Measurements from ENCODE around the gene RCSD1.

The RCSD1 gene

GRCh38 chr1:167695147-167695546 is 65.1 kb downstream of the RCSD1 start:
- DNase-seq = no peak

DNA sequence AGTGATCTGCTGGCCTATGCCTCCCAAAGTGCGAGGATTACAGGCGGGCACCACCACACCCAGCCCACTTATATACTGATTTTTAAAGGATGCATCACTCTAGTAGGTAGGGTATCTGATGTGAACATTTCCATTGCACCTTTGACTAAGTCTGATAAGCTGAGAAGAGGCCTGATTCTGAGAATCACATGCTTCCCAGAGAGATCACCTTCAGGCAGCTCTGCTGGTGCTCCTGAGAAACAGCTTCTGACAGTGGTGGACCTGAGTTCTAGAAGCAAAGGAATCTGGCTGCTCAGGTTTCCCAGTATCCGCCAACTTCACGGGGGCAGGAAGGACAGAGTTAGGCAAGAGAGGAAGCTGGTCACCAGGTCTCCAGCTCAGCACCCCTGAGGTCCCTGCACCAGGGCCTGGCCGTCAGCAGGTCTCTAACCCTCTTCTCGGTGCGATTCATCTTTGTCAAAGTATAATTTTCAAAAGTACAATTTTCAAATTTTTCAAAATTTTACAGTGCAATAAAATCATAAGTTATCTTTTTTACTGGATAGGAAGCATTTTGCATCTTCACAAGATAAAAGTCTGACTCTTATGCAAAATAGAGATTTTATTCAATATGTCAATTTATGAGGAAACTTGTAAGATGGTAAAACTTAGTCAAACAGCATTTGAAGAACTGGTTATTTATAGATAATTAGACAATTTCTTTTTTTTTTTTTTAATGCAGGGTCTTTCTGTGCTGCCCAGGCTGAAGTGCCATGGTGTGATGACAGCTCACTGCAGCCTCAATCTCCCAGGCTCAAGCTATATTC is 65.9 kb downstream of the RCSD1 start:
- DNase-seq = no peak

DNA sequence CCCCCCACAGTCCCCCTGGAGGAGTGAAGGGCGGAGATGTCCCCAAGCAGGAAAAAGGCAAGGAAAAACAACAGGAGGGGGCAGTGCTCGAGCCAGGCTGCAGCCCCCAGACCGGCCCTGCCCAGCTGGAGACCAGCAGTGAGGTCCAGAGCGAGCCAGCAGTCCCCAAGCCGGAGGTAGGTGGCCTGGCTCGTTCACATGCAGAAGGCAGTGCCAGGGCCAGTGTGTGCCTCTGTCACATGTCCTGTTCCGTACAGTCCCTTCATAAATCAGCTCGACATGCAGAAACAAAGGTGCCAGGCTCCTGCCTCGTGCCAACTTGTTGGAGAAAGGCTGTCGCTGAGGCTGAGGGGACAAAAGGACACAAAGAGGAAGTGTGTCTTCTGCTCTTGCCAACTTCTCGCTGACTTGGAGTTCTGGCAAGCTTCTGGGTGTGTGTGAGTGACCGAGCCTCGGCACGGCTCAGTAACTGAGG is 67.7 kb downstream of the RCSD1 start:
- no peak for DNase-seq

GRCh38 chr1:167698313-167698712 is 68.3 kb downstream of the RCSD1 start:
- no peak for DNase-seq

- no peak for DNase-seq
Measured at GRCh38 chr1:167701510-167701909, 71.5 kb downstream of the RCSD1 start.

GRCh38 chr1:167703557-167703956 is 73.5 kb downstream of the RCSD1 start:
- no peak for DNase-seq

DNA sequence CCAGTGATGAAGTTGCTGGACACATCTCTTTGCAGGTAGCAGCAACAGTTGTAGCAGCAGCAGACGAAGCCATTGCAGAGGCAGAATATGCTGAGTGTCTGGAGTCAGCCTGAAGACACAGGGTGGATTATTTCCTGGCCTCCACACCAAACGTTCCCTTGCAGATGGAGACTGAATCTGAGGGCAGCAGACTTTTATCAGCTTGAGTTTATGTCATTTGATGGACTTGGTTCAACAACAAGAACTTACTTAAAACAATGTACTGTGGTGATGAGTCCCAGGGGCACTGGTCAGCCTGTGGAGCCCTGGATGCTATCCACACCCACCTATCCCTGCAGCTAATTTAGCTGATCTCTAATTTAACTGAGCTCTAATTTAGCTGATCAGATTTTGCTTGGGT is 74.7 kb downstream of the RCSD1 start:
- DNase-seq = no peak

DNA sequence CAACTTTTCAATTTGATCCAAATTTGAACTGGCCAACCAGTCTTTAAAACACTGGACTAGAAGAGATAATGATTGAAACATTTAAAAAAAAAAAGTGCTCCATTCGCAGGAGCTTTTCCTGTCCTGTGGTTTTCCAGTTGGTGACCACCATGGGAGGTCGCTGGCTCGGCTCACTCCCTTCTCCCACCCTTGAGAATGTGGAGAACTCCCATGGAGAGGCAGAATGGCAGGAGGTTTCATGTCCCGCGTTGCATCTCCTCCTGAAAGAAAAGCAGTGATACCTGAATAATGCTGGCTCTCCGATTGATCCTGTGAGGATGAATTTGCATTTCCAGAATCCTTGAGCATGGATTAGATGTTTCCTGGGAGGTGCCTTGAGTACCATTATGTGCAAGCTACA is 75.2 kb downstream of the RCSD1 start:
- no peak for DNase-seq

DNA sequence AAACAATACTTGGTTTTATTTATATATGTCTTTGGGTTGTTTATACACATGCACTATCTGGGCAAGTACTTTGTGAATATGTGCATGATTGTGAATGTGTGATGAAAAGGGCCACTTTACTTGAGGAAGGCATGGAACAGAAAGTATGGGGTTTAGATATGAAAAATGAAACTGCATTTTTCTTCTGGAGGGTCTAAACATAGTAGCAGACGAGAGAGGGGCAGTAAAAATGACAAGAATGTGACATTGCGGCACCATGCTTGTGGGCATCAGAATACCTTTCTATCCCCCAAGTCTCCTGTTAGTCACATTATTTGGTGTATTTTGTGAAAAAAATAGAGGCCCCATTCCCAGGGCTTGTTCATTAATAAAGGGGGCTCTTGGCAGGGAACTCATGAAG is 76.3 kb downstream of the RCSD1 start:
- DNase-seq = no peak

DNA sequence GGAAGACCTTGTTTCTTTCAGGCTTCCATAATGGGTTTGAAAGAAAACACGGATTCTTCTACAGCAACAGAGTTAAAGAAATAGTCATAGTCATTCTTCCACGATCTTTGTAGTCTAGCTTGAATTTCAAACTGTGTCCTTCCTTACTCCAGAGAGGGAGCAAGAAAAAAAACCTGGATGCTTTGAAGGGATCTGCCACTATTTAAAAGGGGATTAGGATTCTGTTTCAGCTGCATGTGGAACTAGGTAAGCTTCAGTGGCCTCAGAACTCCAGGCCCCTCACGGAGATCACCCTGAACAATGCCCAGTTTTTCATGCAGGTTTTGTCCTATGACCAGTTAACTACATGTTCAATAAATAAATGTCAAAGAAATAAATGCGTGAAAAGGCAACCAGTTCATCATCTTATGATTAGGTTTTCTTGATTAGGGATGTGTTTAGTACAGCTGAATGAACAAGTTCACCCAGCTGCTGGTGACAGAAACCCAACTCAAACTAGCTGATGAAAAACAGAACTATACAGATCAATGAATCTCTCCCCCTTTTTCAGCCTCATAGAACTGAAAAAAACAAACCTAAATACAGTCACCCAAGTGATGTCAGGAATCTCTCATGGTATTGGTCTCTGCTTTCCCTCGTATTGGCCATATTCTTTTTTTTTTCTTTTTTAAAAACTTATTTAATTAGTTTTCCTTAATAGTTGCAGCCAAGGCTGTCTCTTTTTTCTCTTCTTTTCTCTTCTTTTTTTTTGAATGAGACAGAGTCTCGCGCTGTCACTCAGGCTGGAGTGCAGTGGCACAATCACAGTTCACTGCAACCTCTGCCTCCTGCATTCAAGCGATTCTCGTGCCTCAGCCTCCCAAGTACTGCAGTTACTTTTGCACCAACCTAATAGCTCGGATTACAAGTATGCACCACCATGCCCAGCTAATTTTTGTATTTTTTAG is 77.2 kb downstream of the RCSD1 start:
- no peak for DNase-seq

DNA sequence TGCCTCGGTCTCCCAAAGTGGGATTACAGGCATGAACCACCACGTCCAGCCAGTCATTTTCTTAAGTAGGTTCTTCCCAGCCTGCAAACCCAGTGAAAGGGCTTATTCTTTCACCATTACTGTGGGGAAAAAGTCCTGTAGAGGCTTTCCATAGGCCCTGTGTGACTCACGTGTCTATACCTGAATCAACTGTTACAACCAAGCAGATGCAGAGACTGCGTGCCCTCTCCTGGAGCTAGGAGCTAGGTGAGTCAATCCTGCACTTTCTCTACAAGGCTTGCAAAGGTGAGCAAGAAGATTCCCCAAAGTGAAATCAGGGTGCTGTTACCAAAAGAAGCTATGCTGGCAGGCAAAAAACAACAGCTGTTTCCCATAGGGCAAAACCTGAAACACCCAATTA is 77.9 kb downstream of the RCSD1 start:
- no peak for DNase-seq

DNA sequence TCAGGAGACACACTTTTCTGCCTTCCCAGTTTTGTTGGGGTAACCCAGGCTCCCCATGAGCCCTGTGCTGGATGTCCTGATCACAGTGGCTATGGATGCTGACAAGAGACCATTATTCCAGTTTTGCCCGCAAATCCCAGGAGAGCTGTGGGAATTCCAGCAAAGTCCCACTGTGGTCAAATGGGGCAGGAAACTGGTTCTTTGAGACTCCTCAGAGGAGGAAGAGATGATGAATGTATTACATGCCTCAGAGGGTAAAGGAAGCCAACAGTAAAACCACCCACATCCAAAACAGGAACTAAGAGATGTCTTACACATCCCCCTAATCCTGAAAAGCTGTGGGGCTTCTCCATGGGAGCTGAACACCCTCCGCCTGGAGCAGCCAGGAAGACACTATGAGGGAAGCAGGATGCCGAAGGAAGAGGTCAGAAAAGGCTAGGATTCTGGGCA is 78.9 kb downstream of the RCSD1 start:
- DNase-seq = no peak

DNA sequence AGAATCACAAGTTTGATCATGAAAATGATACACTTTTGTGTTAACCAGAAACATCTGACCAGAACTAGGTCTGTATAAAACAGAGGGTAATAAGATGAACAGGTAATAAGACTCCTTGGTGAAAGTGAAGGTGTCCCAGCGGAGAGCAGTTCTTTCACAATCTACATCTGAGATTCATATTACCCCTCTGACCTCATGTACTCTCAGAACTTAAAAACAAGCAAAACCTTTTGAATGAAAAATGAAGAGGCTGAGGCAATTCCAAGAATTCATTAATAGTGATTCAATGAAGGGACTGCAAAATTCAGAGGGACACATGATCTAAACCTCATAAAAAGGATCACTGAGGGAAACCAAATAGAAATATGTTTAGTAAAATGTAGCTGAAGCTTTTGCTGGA is 80.8 kb downstream of the RCSD1 start:
- no peak for DNase-seq

- DNase-seq = no peak
Measured at GRCh38 chr1:167711797-167712196, 81.8 kb downstream of the RCSD1 start.

GRCh38 chr1:167713330-167714081 is 83.5 kb downstream of the RCSD1 start:
- no peak for DNase-seq

DNA sequence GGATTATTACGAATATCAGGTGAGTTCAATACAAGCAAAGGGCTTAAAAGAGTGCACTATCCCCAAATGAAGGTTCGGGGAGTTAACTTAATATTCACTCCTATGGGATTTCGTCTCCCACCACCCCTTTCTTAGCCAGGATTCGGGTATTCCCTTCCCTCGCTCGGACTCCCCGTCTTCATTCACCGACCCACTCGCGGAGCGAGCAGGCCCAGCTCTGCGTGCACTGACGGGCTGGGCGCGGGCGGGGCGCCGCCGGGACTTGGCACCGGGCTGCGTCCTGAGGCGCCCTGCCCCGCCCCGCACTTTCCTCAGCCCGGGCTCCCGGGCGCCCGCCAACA is 84.0 kb downstream of the RCSD1 start:
- DNase-seq = no peak

DNA sequence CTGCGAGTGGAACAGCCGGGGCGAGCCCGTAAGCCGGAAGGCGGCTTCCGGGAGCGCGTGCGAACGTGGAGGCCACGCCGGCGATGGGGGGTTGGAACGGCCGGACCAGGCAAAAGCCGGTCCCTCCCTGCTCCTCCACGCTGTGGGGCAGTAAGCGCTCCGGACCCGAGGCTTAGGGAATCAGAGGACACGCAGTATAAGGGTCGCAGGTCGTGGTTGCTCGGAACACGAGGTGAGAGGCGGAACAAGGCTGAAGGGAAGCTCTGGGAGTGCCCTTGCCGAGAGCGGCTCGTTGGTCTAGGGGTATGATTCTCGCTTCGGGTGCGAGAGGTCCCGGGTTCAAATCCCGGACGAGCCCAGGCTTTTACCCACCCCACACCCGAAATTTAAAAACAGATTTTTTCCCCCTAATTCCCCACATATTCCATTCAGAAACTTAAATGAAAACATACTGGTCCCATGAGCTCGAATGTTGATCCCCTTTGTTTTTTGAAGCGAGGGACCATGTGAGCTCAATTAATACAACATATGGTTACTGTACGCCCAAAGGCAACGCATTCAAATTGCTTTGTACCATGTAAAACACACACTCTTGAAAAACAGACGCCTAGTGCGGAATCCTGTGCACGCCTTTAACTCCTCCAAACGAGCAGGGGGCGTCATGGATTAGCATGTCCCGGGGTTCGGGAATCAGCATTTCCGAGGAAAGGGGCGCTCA is 84.6 kb downstream of the RCSD1 start:
- peak; percentile 91 for DNase-seq

DNA sequence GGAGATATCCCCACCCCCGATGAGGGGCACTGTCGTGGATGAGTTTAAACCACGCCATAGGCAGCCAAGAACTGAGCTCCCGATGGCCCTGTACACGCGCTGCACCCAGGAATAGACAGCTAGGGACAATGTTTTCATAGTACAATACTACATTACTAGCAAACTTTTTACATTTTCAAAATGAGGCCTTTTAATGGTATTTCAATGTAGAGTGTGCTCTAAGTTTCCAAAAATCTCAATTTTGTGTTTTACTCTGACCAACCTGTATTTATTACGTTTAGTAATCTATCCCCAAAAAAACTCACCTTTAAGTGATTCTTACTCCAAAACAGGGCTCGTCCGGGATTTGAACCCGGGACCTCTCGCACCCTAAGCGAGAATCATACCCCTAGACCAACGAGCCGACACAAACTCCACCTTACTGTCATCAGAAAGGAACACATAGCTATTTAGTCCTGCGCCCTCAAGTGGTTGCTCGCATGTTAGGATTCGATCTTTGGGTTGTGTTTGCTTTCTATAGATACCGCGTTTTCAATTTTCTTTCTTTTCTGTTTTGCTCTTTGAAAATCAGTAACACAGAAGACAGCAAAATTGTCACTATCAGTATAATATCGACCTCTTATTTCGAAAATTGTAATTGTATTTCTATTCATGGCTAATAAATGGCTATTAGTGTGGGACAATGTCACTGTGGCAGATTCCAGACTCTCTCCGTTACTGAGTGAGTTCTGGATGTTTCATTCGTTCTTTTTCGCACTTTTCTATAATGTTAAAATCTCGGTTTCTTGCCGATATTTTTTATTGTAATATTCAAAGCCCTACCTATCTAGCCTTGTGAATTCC is 85.3 kb downstream of the RCSD1 start:
- peak; percentile 90 for DNase-seq

GRCh38 chr1:167716000-167716271 is 85.9 kb downstream of the RCSD1 start:
- DNase-seq = no peak

- DNase-seq = no peak
Measured at GRCh38 chr1:167717351-167717750, 87.3 kb downstream of the RCSD1 start.

- DNase-seq = no peak
Measured at GRCh38 chr1:167718914-167719691, 89.1 kb downstream of the RCSD1 start.

Measured in NCI-H1694 (cell line).